Spleen (tissue), 11 donors: ENCODE data around the gene GABRG3. TPM values are rescaled to one million over a fixed set of nuclear protein-coding genes. Genes with fewer than 3 reads are reported as not detected.

Source experiments
- DNase-seq: peaks from one replicate; pipeline ENCODE4 v3.0.0-alpha.2; 2020
- H3K27ac ChIP-seq, 8 donors: fragments of 200-600 bp; sonication (generic) in 7 of 8; 1 replicate in 4 of 8; 2 replicates in 4 of 8; pipeline versions ENCODE4 v1.5.0 to v1.8.0; 2016 to 2021; ENCODE audit warnings: inconsistent platforms in 4 of 8, mild to moderate bottlenecking in 4 of 8, moderate library complexity in 1 of 8
- H3K27me3 ChIP-seq, 7 donors: fragments of 200-600 bp; sonication (generic) in 6 of 7; replicated peaks in 1 of 7; 1 replicate in 4 of 7; 2 replicates in 3 of 7; pipeline versions ENCODE4 v1.5.0 to v1.8.0; 2016 to 2021; ENCODE audit warnings: inconsistent platforms in 3 of 7, mild to moderate bottlenecking in 1 of 7
- H3K36me3 ChIP-seq, 6 donors: fragments of 200-600 bp; sonication (generic) in 5 of 6; 1 replicate in 4 of 6; 2 replicates in 2 of 6; pipeline versions ENCODE4 v1.5.0 to v1.8.0; 2016 to 2021; ENCODE audit warnings: inconsistent platforms in 2 of 6
- H3K4me1 ChIP-seq, 6 donors: fragments of 200-600 bp; sonication (generic) in 5 of 6; 1 replicate in 3 of 6; 2 replicates in 3 of 6; pipeline versions ENCODE4 v1.5.0 to v1.8.0; 2016 to 2021; ENCODE audit warnings: inconsistent platforms in 3 of 6
- H3K4me3 ChIP-seq, 8 donors: fragments of 200-600 bp; sonication (generic) in 7 of 8; 1 replicate in 4 of 8; 2 replicates in 4 of 8; pipeline versions ENCODE4 v1.5.0 to v1.8.0; 2016 to 2021; ENCODE audit warnings: inconsistent platforms in 4 of 8, mild to moderate bottlenecking in 4 of 8, moderate library complexity in 2 of 8
- H3K9me3 ChIP-seq, 8 donors: fragments of 200-600 bp; sonication (generic) in 7 of 8; 1 replicate in 4 of 8; 2 replicates in 4 of 8; pipeline versions ENCODE4 v1.5.0 to v1.8.0; 2016 to 2021; ENCODE audit warnings: inconsistent platforms in 4 of 8
- CTCF ChIP-seq, 11 experiments: fragments of 200-600 bp in 7 of 11; fragments of 450-650 bp in 4 of 11; sonication (generic) in 4 of 11; IDR thresholded peaks in 8 of 11; conservative IDR thresholded peaks in 3 of 11; 1 replicate in 7 of 11; 2 replicates in 4 of 11; pipeline versions ENCODE4 v1.4.0 to v1.8.0; 2016 to 2021; ENCODE audit warnings: antibody characterized with exemption in 11 of 11, inconsistent platforms in 4 of 11, mild to moderate bottlenecking in 1 of 11
- POLR2A ChIP-seq, 3 donors: fragments of 450-650 bp; IDR thresholded peaks; one replicate each; pipeline ENCODE4 v1.5.1; 2017; ENCODE audit warnings: antibody characterized with exemption in 3 of 3, mild to moderate bottlenecking in 1 of 3
- POLR2AphosphoS5 ChIP-seq, 3 donors: sonication (generic); formaldehyde crosslinking; IDR thresholded peaks; one replicate each; pipeline ENCODE4 v1.5.1; 2017; ENCODE audit warnings: antibody characterized with exemption in 3 of 3
- WGBS, 5 donors: extraction: QIAGEN DNeasy Blood & Tissue Kit in 3 of 5; methylation state at CpG; one replicate each; pipeline versions ENCODE4 v1.1.5 to v1.1.7; 2013 to 2018; 5-methylcytosine and 5-hydroxymethylcytosine counted together
- intact Hi-C: fragments of 100-400 bp; cut with DNase I; formaldehyde crosslinking; loops from one replicate; pipeline ENCODE4 v1.15.0; 2023; ENCODE audit warnings: low total_unique reads
- polyA plus RNA-seq, 3 donors: library from polyadenylated mRNA; stranded (reverse); fragments of 200-250 nt; gene quantifications; one replicate each; pipeline ENCODE4 v1.2.1, GENCODE V29; 2013
- total RNA-seq, 7 donors: library from RNA; depleted of rRNA in 3 of 7; stranded (reverse); fragments of >200 nt in 3 of 7; fragmentation: NEBNext Ultra II Directional in 4 of 7; extraction: Animal tissue kit (Norgen Biotek cat#: 25700) in 4 of 7; gene quantifications; one replicate each; pipeline versions ENCODE4 v1.1.0 to v1.2.1, GENCODE V29; 2016 to 2021
- donor health status: healthy with polysubstance abuse.
- donor health status: DM: no; HTN: no; CAD: no; lungs with moderate emphysema.
- donor health status: DM: no; HTN: no; CAD: no.
- donor health status: Bipolar disorder and iron deficiency.
- donor health status: healthy.
- donor health status: DM: no; HTN: no; CAD: no.
- donor health status: DM: yes; HTN: yes; CAD: no.

The GABRG3 gene
- total and polyA plus RNA-seq, 10 donors, result 0.14 to 19.6 (median 1.6) TPM

- intact Hi-C loops, result no loop called here
- DNase-seq, result no peak
- H3K36me3 ChIP-seq, result no peaks in the 10 kb centered on the region
- no peaks in the 10 kb centered on the region for H3K4me1 ChIP-seq
- 80 to 91% (median 86%) methylated on average over 3 of the region's 3 CpGs for WGBS, 5 donors
- H3K27me3 ChIP-seq, result no peaks in the 10 kb centered on the region
- H3K4me3 ChIP-seq, result no peak overlapping the region
- TF ChIP-seq POLR2AphosphoS5 (IDR thresholded peaks at IDR 0.05), result no peak
- TF ChIP-seq POLR2A (IDR thresholded peaks at IDR 0.05), result no peak
- TF ChIP-seq CTCF (IDR thresholded peaks at IDR 0.05 in 8 of 11, conservative IDR thresholded peaks at IDR 0.05 in 3 of 11), result no peak
- H3K27ac ChIP-seq, result no peak overlapping the region
- H3K9me3 ChIP-seq, result peaks cover 0 to 18% (median 2%) of the 10 kb centered on the region in 8 donors
Measured at GRCh38 chr15:27532358-27532757, 561.4 kb downstream of the GABRG3 start.

GRCh38 chr15:27535445-27536129 is 564.6 kb downstream of the GABRG3 start:
- TF ChIP-seq CTCF (IDR thresholded peaks at IDR 0.05 in 8 of 11, conservative IDR thresholded peaks at IDR 0.05 in 3 of 11) (no peak), POLR2A (IDR thresholded peaks at IDR 0.05) (no peak), POLR2AphosphoS5 (IDR thresholded peaks at IDR 0.05) (no peak)
- intact Hi-C loops, result no loop called here
- H3K9me3 ChIP-seq, result peaks cover 0 to 24% (median 0%) of the 10 kb centered on the region in 8 donors
- H3K27ac ChIP-seq, result no peak overlapping the region
- no peaks in the 10 kb centered on the region for H3K4me1 ChIP-seq
- WGBS, 5 donors, result 63 to 79% (median 73%) methylated on average over 6 of the region's 6 CpGs
- H3K36me3 ChIP-seq, result no peaks in the 10 kb centered on the region
- H3K4me3 ChIP-seq, result no peak overlapping the region
- no peaks in the 10 kb centered on the region for H3K27me3 ChIP-seq
- DNase-seq, result no peak

GRCh38 chr15:27538325-27538724 is 567.3 kb downstream of the GABRG3 start:
- no peak for DNase-seq
- Histone ChIP-seq H3K4me1 (no peaks in the 10 kb centered on the region), H3K27ac (no peak overlapping the region), H3K36me3 (no peaks in the 10 kb centered on the region), H3K4me3 (no peak overlapping the region), H3K27me3 (no peaks in the 10 kb centered on the region), H3K9me3 (peaks cover 0 to 35% (median 8%) of the 10 kb centered on the region in 8 donors)
- intact Hi-C loops, result no loop called here
- no peak for TF ChIP-seq CTCF (IDR thresholded peaks at IDR 0.05 in 8 of 11, conservative IDR thresholded peaks at IDR 0.05 in 3 of 11)
- no peak for TF ChIP-seq POLR2A (IDR thresholded peaks at IDR 0.05)
- no peak for TF ChIP-seq POLR2AphosphoS5 (IDR thresholded peaks at IDR 0.05)
- 85 to 89% (median 89%) methylated on average over 3 of the region's 3 CpGs for WGBS, 5 donors

GRCh38 chr15:27541581-27541980 is 570.6 kb downstream of the GABRG3 start:
- Histone ChIP-seq H3K4me1 (no peaks in the 10 kb centered on the region), H3K36me3 (no peaks in the 10 kb centered on the region), H3K27me3 (no peaks in the 10 kb centered on the region), H3K9me3 (peaks cover 0 to 39% (median 8%) of the 10 kb centered on the region in 8 donors), H3K27ac (no peak overlapping the region), H3K4me3 (no peak overlapping the region)
- no peak for DNase-seq
- intact Hi-C loops, result no loop called here
- TF ChIP-seq CTCF (IDR thresholded peaks at IDR 0.05 in 8 of 11, conservative IDR thresholded peaks at IDR 0.05 in 3 of 11), result no peak
- TF ChIP-seq POLR2A (IDR thresholded peaks at IDR 0.05), result no peak
- no peak for TF ChIP-seq POLR2AphosphoS5 (IDR thresholded peaks at IDR 0.05)
- 95 to 97% (median 96%) methylated on average over 29 to 40 of the region's 40 CpGs for WGBS, 5 donors
